GM13976 (cell line): ENCODE results near the gene HLA-DQA2.

ENCODE experiments used
- DNase-seq: peaks from one replicate; pipeline ENCODE4 v3.0.0; 2012; ENCODE audit warnings: low spot score
- in situ Hi-C: fragments of 300-500 bp; cut with MboI; formaldehyde crosslinking; loops from one replicate; pipeline ENCODE4 v1.12.0; 2022; ENCODE audit warnings: low sequenced_read_pairs, mixed read lengths, inconsistent platforms; ENCODE audit not compliant: unreplicated experiment
- TF ChIP-seq, protein P1 (sequence below): IDR thresholded peaks from 2 replicates; pipeline ENCODE4 v1.5.1; 2012; ENCODE audit warnings: borderline replicate concordance, mild to moderate bottlenecking; ENCODE audit not compliant: insufficient read depth; ENCODE audit errors: extremely low read depth, missing control alignments, control extremely low read depth

The HLA-DQA2 gene

DNA sequence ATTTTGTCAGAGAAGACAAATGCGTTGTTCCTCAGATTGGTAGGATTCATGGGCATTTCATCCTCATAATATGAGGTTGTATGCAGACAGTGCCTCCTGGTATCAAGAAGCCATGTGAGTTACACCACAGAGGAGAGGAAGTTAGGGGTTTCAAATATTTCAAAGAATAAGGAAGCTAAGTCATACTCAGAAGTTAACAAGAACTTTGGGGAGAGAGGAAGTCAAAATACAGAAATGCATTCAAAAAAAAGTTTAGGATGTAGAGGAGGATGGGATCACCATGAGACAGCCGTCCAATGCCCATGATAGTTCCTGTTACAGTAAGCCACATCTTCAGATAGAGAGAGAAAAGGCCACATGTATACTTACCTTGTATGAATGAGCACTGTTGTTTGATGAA is 53.3 kb downstream of the HLA-DQA2 start:
- no peak for DNase-seq
- in situ Hi-C loops: loop anchor here (25.0 kb wide), 1 partner anchor 557 kb away; no protein-coding TSS in a partner anchor

More for the DNA sequence above, 53.3 kb downstream of the HLA-DQA2 start:
- TF ChIP-seq, protein P1, sequence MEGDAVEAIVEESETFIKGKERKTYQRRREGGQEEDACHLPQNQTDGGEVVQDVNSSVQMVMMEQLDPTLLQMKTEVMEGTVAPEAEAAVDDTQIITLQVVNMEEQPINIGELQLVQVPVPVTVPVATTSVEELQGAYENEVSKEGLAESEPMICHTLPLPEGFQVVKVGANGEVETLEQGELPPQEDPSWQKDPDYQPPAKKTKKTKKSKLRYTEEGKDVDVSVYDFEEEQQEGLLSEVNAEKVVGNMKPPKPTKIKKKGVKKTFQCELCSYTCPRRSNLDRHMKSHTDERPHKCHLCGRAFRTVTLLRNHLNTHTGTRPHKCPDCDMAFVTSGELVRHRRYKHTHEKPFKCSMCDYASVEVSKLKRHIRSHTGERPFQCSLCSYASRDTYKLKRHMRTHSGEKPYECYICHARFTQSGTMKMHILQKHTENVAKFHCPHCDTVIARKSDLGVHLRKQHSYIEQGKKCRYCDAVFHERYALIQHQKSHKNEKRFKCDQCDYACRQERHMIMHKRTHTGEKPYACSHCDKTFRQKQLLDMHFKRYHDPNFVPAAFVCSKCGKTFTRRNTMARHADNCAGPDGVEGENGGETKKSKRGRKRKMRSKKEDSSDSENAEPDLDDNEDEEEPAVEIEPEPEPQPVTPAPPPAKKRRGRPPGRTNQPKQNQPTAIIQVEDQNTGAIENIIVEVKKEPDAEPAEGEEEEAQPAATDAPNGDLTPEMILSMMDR: no peak
